Measurements from ENCODE around the gene C9orf153. TPM values are rescaled to one million over a fixed set of nuclear protein-coding genes. Genes with fewer than 3 reads are reported as not detected.

The C9orf153 gene
- under 1 TPM; 0.37 to 0.51 TPM for total RNA-seq
- polyA plus RNA-seq (2013, experiment 1 of 2): 0.14 TPM
- not detected for polyA plus RNA-seq (2013, experiment 2 of 2)
- long read RNA-seq, experiment 1: 0 reads
- long read RNA-seq, experiment 2: 0 reads
- long read RNA-seq, experiment 3: 0 reads
- long read RNA-seq, experiment 4: 0 reads

DNA sequence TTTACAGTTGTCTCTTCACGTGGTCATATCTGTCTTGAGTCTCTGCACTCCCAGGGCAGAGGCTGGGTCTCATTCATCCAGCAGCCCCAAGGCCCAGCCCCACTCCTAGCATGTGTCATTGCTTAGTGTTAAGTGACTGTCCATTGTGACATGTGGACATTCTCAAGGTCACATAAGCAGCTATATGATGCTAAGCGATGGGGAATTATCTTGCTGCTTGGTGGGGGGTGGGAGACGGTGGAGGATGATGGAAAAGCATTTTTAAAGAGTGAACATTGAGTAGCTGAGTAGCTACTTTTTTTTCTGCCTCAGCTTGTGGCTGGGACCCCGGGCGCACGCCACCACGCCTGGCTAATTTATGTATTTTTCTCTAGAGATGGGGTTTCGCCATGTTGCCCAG, at the start of gene C9orf153:
Gene C9orf153, minus strand, starts transcription at position 101 of the 400 bp plus-strand sequence. CDS start 30,054 bp downstream, outside the sequence.
- H3K36me3 Mint-ChIP-seq (ENCODE audit: low read depth): peaks cover 20% of the 10 kb centered on the region
- Histone ChIP-seq H3K36me3 (ENCODE audit: control insufficient read depth, insufficient read depth, low read length) (peaks cover 14% of the 10 kb centered on the region), H3K9ac (ENCODE audit: extremely low read depth, low read length, poor library complexity, severe bottlenecking) (no peak within 1 kb of the TSS), H3K27me3 (ENCODE audit: control insufficient read depth, insufficient read depth, low read length, poor library complexity, severe bottlenecking) (no peaks in the 10 kb centered on the region), H3K9me3 (ENCODE audit: control insufficient read depth, low read length) (no peaks in the 10 kb centered on the region), H3K4me1 (ENCODE audit: control insufficient read depth, insufficient read depth, low read length) (no peaks in the 10 kb centered on the region), H3K4me3 (ENCODE audit: low read length) (no peak within 1 kb of the TSS), H3K27ac (ENCODE audit: low read depth, low read length) (no peak within 1 kb of the TSS)
- no peaks in the 10 kb centered on the region for H3K27me3 Mint-ChIP-seq (ENCODE audit: insufficient read depth)
- no peaks in the 10 kb centered on the region for H3K4me1 Mint-ChIP-seq
- no peak for DNase-seq
- H3K4me3 Mint-ChIP-seq: no peak within 1 kb of the TSS
- WGBS, 2 experiments (ENCODE audit: insufficient coverage in 1 of 2, insufficient read length in 1 of 2): 88 to 94% methylated on average over 3 to 8 of the region's 8 CpGs
- H3K9me3 Mint-ChIP-seq: no peaks in the 10 kb centered on the region
- no peak within 1 kb of the TSS for H3K27ac Mint-ChIP-seq
- TF ChIP-seq, protein P1, sequence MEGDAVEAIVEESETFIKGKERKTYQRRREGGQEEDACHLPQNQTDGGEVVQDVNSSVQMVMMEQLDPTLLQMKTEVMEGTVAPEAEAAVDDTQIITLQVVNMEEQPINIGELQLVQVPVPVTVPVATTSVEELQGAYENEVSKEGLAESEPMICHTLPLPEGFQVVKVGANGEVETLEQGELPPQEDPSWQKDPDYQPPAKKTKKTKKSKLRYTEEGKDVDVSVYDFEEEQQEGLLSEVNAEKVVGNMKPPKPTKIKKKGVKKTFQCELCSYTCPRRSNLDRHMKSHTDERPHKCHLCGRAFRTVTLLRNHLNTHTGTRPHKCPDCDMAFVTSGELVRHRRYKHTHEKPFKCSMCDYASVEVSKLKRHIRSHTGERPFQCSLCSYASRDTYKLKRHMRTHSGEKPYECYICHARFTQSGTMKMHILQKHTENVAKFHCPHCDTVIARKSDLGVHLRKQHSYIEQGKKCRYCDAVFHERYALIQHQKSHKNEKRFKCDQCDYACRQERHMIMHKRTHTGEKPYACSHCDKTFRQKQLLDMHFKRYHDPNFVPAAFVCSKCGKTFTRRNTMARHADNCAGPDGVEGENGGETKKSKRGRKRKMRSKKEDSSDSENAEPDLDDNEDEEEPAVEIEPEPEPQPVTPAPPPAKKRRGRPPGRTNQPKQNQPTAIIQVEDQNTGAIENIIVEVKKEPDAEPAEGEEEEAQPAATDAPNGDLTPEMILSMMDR (conservative IDR thresholded peaks at IDR 0.05): no peak

DNA sequence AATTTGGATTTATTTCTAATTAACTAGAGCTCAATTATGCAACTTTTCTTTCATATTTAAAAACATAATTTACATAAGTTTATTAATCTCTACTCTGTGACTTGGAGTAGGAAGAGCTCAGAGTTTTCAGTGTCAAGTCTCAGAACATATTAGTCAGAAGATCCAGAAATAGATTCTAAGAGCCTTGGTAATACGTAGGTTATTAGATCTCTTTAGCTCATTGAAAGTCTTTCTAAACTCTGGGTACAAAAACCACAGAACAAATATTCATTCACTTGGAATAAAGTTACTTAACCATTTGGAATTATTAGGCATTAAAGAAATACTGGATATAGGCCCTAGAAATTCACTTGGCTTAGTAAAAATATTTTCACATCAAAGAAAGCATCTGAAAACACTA, 49.2 kb upstream of the C9orf153 start:
- H3K9me3 ChIP-seq (ENCODE audit: control insufficient read depth, low read length): peaks cover 19% of the 10 kb centered on the region
- H3K4me3 Mint-ChIP-seq: no peak overlapping the region
- peaks cover 7% of the 10 kb centered on the region for H3K4me1 Mint-ChIP-seq
- 100% methylated on average over 1 of the region's 1 CpG; no CpG with 5 or more reads in 1 of the 2 experiments for WGBS, 2 experiments (ENCODE audit: insufficient coverage in 1 of 2, insufficient read length in 1 of 2)
- no peak overlapping the region for H3K27ac Mint-ChIP-seq
- H3K27me3 Mint-ChIP-seq (ENCODE audit: insufficient read depth): no peaks in the 10 kb centered on the region
- H3K9me3 Mint-ChIP-seq: peaks cover 19% of the 10 kb centered on the region
- H3K9ac ChIP-seq (ENCODE audit: extremely low read depth, low read length, poor library complexity, severe bottlenecking): no peak overlapping the region
- H3K4me1 ChIP-seq (ENCODE audit: control insufficient read depth, insufficient read depth, low read length): no peaks in the 10 kb centered on the region
- TF ChIP-seq, protein P1 (conservative IDR thresholded peaks at IDR 0.05): no peak
- no peak overlapping the region for H3K27ac ChIP-seq (ENCODE audit: low read depth, low read length)
- peaks cover 83% of the 10 kb centered on the region for H3K36me3 Mint-ChIP-seq (ENCODE audit: low read depth)
- H3K4me3 ChIP-seq (ENCODE audit: low read length): no peak overlapping the region
- H3K36me3 ChIP-seq (ENCODE audit: control insufficient read depth, insufficient read depth, low read length): peaks cover 80% of the 10 kb centered on the region
- H3K27me3 ChIP-seq (ENCODE audit: control insufficient read depth, insufficient read depth, low read length, poor library complexity, severe bottlenecking): no peaks in the 10 kb centered on the region
- no peak for DNase-seq

DNA sequence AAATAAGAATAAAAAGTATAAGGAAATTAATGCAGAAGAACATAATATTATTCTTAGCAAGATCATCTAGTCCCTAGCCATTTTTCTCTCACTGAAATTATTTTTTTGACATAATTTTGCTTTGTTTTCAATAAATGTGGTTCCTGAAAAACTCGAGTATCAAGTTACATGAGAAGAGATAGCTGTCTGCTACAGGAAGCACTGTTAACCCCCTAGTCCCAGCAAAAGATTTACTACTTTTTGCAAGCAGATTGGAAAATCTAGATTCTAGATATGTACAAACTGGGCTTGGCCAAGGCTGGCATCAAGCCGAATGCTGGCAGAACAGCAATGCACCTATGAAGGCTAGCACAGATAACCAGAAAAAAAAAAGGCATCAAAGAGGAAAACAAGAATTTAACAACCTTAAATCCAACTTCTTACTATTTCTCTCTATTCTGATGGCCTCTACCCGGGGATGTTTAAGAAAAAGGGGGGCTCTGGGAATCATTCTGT, 44.8 kb upstream of the C9orf153 start:
- Histone ChIP-seq H3K36me3 (ENCODE audit: control insufficient read depth, insufficient read depth, low read length) (peaks cover 93% of the 10 kb centered on the region), H3K9ac (ENCODE audit: extremely low read depth, low read length, poor library complexity, severe bottlenecking) (no peak overlapping the region), H3K4me1 (ENCODE audit: control insufficient read depth, insufficient read depth, low read length) (no peaks in the 10 kb centered on the region), H3K9me3 (ENCODE audit: control insufficient read depth, low read length) (no peaks in the 10 kb centered on the region), H3K27ac (ENCODE audit: low read depth, low read length) (no peak overlapping the region), H3K4me3 (ENCODE audit: low read length) (no peak overlapping the region), H3K27me3 (ENCODE audit: control insufficient read depth, insufficient read depth, low read length, poor library complexity, severe bottlenecking) (no peaks in the 10 kb centered on the region)
- TF ChIP-seq, protein P1 (conservative IDR thresholded peaks at IDR 0.05): no peak
- H3K27ac Mint-ChIP-seq: no peak overlapping the region
- no peak for DNase-seq
- no peaks in the 10 kb centered on the region for H3K27me3 Mint-ChIP-seq (ENCODE audit: insufficient read depth)
- WGBS, 2 experiments (ENCODE audit: insufficient coverage in 1 of 2, insufficient read length in 1 of 2): 79% methylated on average over 3 of the region's 3 CpGs; no CpG with 5 or more reads in 1 of the 2 experiments
- H3K36me3 Mint-ChIP-seq (ENCODE audit: low read depth): peaks cover 72% of the 10 kb centered on the region
- H3K4me1 Mint-ChIP-seq: peaks cover 11% of the 10 kb centered on the region
- H3K4me3 Mint-ChIP-seq: no peak overlapping the region
- no peaks in the 10 kb centered on the region for H3K9me3 Mint-ChIP-seq

All from endodermal cell (in vitro differentiated cells).